ENCODE measurements around the gene TLL2. TPM values are rescaled to one million over a fixed set of nuclear protein-coding genes. Genes with fewer than 3 reads are reported as not detected.

Gene TLL2
- total RNA-seq, 1 donor from 2014 or later: 0.25 TPM

- Histone ChIP-seq H3K27me3 (no peaks in the 10 kb centered on the region), H3K27ac (no peak overlapping the region), H3K36me3 (no peaks in the 10 kb centered on the region), H3K9me3 (no peaks in the 10 kb centered on the region), H3K4me3 (no peak overlapping the region), H3K4me1 (no peaks in the 10 kb centered on the region)
- no peak for DNase-seq (ENCODE audit: extremely low spot score in 2 of 2)
- TF ChIP-seq POLR2AphosphoS5 (IDR thresholded peaks at IDR 0.05; ENCODE audit: insufficient read depth in 1 of 2, low read depth in 1 of 2) (no peak), CTCF (IDR thresholded peaks at IDR 0.05) (no peak), POLR2A (IDR thresholded peaks at IDR 0.05) (no peak)
- intact Hi-C loops (cut with DNase I): no loop called here
Observed at GRCh38 chr10:96440361-96441292, 73.1 kb downstream of the TLL2 start.

GRCh38 chr10:96439725-96440124, 74.0 kb downstream of the TLL2 start:
- Histone ChIP-seq H3K4me1 (no peaks in the 10 kb centered on the region), H3K9me3 (no peaks in the 10 kb centered on the region)
- intact Hi-C loops (cut with DNase I): no loop called here

GRCh38 chr10:96436035-96436434, 77.7 kb downstream of the TLL2 start:
- intact Hi-C loops (cut with DNase I): no loop called here
- H3K36me3 ChIP-seq: no peaks in the 10 kb centered on the region
- H3K4me3 ChIP-seq: no peak overlapping the region
- no peaks in the 10 kb centered on the region for H3K9me3 ChIP-seq
- TF ChIP-seq CTCF (IDR thresholded peaks at IDR 0.05) (no peak), POLR2A (IDR thresholded peaks at IDR 0.05) (no peak), POLR2AphosphoS5 (IDR thresholded peaks at IDR 0.05; ENCODE audit: insufficient read depth in 1 of 2, low read depth in 1 of 2) (no peak)
- H3K4me1 ChIP-seq: no peaks in the 10 kb centered on the region
- no peaks in the 10 kb centered on the region for H3K27me3 ChIP-seq
- H3K27ac ChIP-seq: no peak overlapping the region
- DNase-seq (ENCODE audit: extremely low spot score in 2 of 2): no peak

More at GRCh38 chr10:96439725-96440124, 74.0 kb downstream of the TLL2 start:
- Histone ChIP-seq H3K27ac (no peak overlapping the region), H3K4me3 (no peak overlapping the region), H3K36me3 (no peaks in the 10 kb centered on the region), H3K27me3 (no peaks in the 10 kb centered on the region)
- TF ChIP-seq POLR2AphosphoS5 (IDR thresholded peaks at IDR 0.05; ENCODE audit: insufficient read depth in 1 of 2, low read depth in 1 of 2) (no peak), CTCF (IDR thresholded peaks at IDR 0.05) (no peak), POLR2A (IDR thresholded peaks at IDR 0.05) (no peak)
- DNase-seq (ENCODE audit: extremely low spot score in 2 of 2): no peak

GRCh38 chr10:96431211-96431970, 82.3 kb downstream of the TLL2 start:
- Histone ChIP-seq H3K4me1 (no peaks in the 10 kb centered on the region), H3K4me3 (no peak overlapping the region), H3K9me3 (no peaks in the 10 kb centered on the region), H3K27me3 (no peaks in the 10 kb centered on the region), H3K27ac (no peak overlapping the region), H3K36me3 (no peaks in the 10 kb centered on the region)
- no peak for TF ChIP-seq POLR2AphosphoS5 (IDR thresholded peaks at IDR 0.05; ENCODE audit: insufficient read depth in 1 of 2, low read depth in 1 of 2)
- intact Hi-C loops (cut with DNase I): no loop called here
- DNase-seq (ENCODE audit: extremely low spot score in 2 of 2): no peak

GRCh38 chr10:96427291-96427690, 86.4 kb downstream of the TLL2 start:
- H3K27ac ChIP-seq: no peak overlapping the region
- H3K27me3 ChIP-seq: no peaks in the 10 kb centered on the region
- no peaks in the 10 kb centered on the region for H3K4me1 ChIP-seq
- H3K36me3 ChIP-seq: no peaks in the 10 kb centered on the region
- H3K4me3 ChIP-seq: no peak overlapping the region
- H3K9me3 ChIP-seq: no peaks in the 10 kb centered on the region
- intact Hi-C loops (cut with DNase I): no loop called here
- TF ChIP-seq POLR2A (IDR thresholded peaks at IDR 0.05) (no peak), CTCF (IDR thresholded peaks at IDR 0.05) (no peak), POLR2AphosphoS5 (IDR thresholded peaks at IDR 0.05; ENCODE audit: insufficient read depth in 1 of 2, low read depth in 1 of 2) (no peak)
- no peak for DNase-seq (ENCODE audit: extremely low spot score in 2 of 2)
